ENCODE results near the gene CHD1L. TPM values are rescaled to one million over a fixed set of nuclear protein-coding genes. Genes with fewer than 3 reads are reported as not detected.

The CHD1L gene
- total and polyA plus RNA-seq, 4 donors, result 14.1 to 23.8 (median 21.1) TPM

DNA sequence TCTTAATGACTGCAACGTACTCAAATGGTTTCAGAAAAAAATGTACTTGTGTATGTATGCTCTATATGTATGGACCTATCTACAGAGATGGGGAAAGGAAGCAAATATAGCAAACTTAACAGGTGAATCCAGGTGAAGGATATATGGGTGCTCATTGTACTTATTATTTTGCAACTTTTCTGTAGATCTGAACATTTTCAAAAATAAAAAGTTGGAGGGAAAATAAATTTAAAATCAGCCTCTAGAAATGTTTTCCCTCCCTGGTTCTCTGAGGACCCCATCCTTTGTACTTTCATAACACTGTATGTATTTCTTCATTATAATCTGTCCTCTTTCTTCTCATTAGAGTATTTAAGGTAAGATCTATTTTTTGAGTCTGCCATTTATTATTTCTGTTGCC, 35.3 kb upstream of the CHD1L start:
- Histone ChIP-seq H3K36me3 (ENCODE audit: control insufficient read depth in 4 of 4, insufficient read depth in 3 of 4, low read depth in 1 of 4, low read length in 3 of 4) (peaks cover 3 to 71% (median 49%) of the 10 kb centered on the region in 4 donors), H3K27me3 (ENCODE audit: control insufficient read depth in 4 of 4, insufficient read depth in 4 of 4, low read length in 3 of 4) (no peaks in the 10 kb centered on the region), H3K4me1 (ENCODE audit: control insufficient read depth in 4 of 4, insufficient read depth in 4 of 4, low read length in 3 of 4) (peaks cover 4 to 16% (median 11%) of the 10 kb centered on the region in 4 donors), H3K9ac (ENCODE audit: low read depth in 1 of 2, low read length in 2 of 2) (no peak overlapping the region), H3K27ac (ENCODE audit: low read depth in 1 of 2, low read length in 2 of 2) (no peak overlapping the region), H3K4me3 (ENCODE audit: low read depth in 1 of 3, low read length in 3 of 3) (no peak overlapping the region), H3K9me3 (ENCODE audit: control insufficient read depth in 4 of 4, low read length in 3 of 4) (no peaks in the 10 kb centered on the region)
- TF ChIP-seq FOXA1 (IDR thresholded peaks at IDR 0.05) (no peak), TAF1 (conservative IDR thresholded peaks at IDR 0.05) (no peak), RAD21 (IDR thresholded peaks at IDR 0.05) (no peak), JUND (IDR thresholded peaks at IDR 0.05) (no peak), FOXA2 (IDR thresholded peaks at IDR 0.05) (no peak), HNF4G (IDR thresholded peaks at IDR 0.05) (no peak), GABPA (IDR thresholded peaks at IDR 0.05 in 1 of 2, conservative IDR thresholded peaks at IDR 0.05 in 1 of 2) (no peak), HNF4A (conservative IDR thresholded peaks at IDR 0.05) (no peak), SP1 (IDR thresholded peaks at IDR 0.05) (no peak), RXRA (IDR thresholded peaks at IDR 0.05) (no peak), NR2F2 (IDR thresholded peaks at IDR 0.05) (no peak), EGR1 (IDR thresholded peaks at IDR 0.05; ENCODE audit: low read depth in 2 of 2) (no peak), YY1 (IDR thresholded peaks at IDR 0.05) (no peak)
- TF ChIP-seq, protein P1, sequence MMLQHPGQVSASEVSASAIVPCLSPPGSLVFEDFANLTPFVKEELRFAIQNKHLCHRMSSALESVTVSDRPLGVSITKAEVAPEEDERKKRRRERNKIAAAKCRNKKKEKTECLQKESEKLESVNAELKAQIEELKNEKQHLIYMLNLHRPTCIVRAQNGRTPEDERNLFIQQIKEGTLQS (IDR thresholded peaks at IDR 0.05), result no peak
- TF ChIP-seq, protein P2, sequence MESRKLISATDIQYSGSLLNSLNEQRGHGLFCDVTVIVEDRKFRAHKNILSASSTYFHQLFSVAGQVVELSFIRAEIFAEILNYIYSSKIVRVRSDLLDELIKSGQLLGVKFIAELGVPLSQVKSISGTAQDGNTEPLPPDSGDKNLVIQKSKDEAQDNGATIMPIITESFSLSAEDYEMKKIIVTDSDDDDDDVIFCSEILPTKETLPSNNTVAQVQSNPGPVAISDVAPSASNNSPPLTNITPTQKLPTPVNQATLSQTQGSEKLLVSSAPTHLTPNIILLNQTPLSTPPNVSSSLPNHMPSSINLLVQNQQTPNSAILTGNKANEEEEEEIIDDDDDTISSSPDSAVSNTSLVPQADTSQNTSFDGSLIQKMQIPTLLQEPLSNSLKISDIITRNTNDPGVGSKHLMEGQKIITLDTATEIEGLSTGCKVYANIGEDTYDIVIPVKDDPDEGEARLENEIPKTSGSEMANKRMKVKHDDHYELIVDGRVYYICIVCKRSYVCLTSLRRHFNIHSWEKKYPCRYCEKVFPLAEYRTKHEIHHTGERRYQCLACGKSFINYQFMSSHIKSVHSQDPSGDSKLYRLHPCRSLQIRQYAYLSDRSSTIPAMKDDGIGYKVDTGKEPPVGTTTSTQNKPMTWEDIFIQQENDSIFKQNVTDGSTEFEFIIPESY (IDR thresholded peaks at IDR 0.05), result no peak
- TF ChIP-seq, protein P3, sequence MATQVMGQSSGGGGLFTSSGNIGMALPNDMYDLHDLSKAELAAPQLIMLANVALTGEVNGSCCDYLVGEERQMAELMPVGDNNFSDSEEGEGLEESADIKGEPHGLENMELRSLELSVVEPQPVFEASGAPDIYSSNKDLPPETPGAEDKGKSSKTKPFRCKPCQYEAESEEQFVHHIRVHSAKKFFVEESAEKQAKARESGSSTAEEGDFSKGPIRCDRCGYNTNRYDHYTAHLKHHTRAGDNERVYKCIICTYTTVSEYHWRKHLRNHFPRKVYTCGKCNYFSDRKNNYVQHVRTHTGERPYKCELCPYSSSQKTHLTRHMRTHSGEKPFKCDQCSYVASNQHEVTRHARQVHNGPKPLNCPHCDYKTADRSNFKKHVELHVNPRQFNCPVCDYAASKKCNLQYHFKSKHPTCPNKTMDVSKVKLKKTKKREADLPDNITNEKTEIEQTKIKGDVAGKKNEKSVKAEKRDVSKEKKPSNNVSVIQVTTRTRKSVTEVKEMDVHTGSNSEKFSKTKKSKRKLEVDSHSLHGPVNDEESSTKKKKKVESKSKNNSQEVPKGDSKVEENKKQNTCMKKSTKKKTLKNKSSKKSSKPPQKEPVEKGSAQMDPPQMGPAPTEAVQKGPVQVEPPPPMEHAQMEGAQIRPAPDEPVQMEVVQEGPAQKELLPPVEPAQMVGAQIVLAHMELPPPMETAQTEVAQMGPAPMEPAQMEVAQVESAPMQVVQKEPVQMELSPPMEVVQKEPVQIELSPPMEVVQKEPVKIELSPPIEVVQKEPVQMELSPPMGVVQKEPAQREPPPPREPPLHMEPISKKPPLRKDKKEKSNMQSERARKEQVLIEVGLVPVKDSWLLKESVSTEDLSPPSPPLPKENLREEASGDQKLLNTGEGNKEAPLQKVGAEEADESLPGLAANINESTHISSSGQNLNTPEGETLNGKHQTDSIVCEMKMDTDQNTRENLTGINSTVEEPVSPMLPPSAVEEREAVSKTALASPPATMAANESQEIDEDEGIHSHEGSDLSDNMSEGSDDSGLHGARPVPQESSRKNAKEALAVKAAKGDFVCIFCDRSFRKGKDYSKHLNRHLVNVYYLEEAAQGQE (IDR thresholded peaks at IDR 0.05), result no peak
- TF ChIP-seq, protein P4, sequence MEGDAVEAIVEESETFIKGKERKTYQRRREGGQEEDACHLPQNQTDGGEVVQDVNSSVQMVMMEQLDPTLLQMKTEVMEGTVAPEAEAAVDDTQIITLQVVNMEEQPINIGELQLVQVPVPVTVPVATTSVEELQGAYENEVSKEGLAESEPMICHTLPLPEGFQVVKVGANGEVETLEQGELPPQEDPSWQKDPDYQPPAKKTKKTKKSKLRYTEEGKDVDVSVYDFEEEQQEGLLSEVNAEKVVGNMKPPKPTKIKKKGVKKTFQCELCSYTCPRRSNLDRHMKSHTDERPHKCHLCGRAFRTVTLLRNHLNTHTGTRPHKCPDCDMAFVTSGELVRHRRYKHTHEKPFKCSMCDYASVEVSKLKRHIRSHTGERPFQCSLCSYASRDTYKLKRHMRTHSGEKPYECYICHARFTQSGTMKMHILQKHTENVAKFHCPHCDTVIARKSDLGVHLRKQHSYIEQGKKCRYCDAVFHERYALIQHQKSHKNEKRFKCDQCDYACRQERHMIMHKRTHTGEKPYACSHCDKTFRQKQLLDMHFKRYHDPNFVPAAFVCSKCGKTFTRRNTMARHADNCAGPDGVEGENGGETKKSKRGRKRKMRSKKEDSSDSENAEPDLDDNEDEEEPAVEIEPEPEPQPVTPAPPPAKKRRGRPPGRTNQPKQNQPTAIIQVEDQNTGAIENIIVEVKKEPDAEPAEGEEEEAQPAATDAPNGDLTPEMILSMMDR (IDR thresholded peaks at IDR 0.05; ENCODE audit: low read depth, low read length, missing input control), result no peak
- TF ChIP-seq, protein P5, sequence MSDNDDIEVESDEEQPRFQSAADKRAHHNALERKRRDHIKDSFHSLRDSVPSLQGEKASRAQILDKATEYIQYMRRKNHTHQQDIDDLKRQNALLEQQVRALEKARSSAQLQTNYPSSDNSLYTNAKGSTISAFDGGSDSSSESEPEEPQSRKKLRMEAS (IDR thresholded peaks at IDR 0.05), result no peak
- no peak for DNase-seq (ENCODE audit: low spot score)
- 89% methylated on average over 1 of the region's 1 CpG for WGBS

Data from liver (tissue), 9 donors.